ENCODE data around the gene PSMC1.
A peak's percentile ranks its signal among the peaks of the same experiment; 100 is the strongest.
"Not testable (repeated sequence)": the region's sequence is repeated elsewhere in the genome, so short reads cannot be mapped to it uniquely, and the experiment has no call there.

PSMC1 gene

GRCh38 chr14:90246936-90247335, 9.4 kb upstream of the PSMC1 start:
- H3K4me3 ChIP-seq (ENCODE audit: low read depth, low read length), result no peak overlapping the region
- no peak for TF ChIP-seq CTCF (IDR thresholded peaks at IDR 0.05; ENCODE audit: control insufficient read depth, extremely low read depth, insufficient read depth)
- no peak for DNase-seq (ENCODE audit: low read depth)

GRCh38 chr14:90247441-90247840, 8.9 kb upstream of the PSMC1 start:
- H3K4me3 ChIP-seq (ENCODE audit: low read depth, low read length); DNase-seq (ENCODE audit: low read depth): not testable (repeated sequence)

GRCh38 chr14:90248594-90248993, 7.8 kb upstream of the PSMC1 start:
- DNase-seq (ENCODE audit: low read depth), result no peak
- no peak for TF ChIP-seq CTCF (IDR thresholded peaks at IDR 0.05; ENCODE audit: control insufficient read depth, extremely low read depth, insufficient read depth)
- no peak overlapping the region for H3K4me3 ChIP-seq (ENCODE audit: low read depth, low read length)

GRCh38 chr14:90253826-90254225, 2.5 kb upstream of the PSMC1 start:
- no peak overlapping the region for H3K4me3 ChIP-seq (ENCODE audit: low read depth, low read length)
- no peak for DNase-seq (ENCODE audit: low read depth)
- TF ChIP-seq CTCF (IDR thresholded peaks at IDR 0.05; ENCODE audit: control insufficient read depth, extremely low read depth, insufficient read depth), result no peak

GRCh38 chr14:90255871-90256270, 482 bp upstream of the PSMC1 start:
- DNase-seq (ENCODE audit: low read depth), result no peak
- peak overlapping the region; percentile 87 for H3K4me3 ChIP-seq (ENCODE audit: low read depth, low read length)

GRCh38 chr14:90263748-90264449, 7.5 kb downstream of the PSMC1 start:
- no peak for DNase-seq (ENCODE audit: low read depth)
- H3K4me3 ChIP-seq (ENCODE audit: low read depth, low read length), result no peak overlapping the region
- no peak for TF ChIP-seq CTCF (IDR thresholded peaks at IDR 0.05; ENCODE audit: control insufficient read depth, extremely low read depth, insufficient read depth)

More at GRCh38 chr14:90255871-90256270, 482 bp upstream of the PSMC1 start:
- no peak for TF ChIP-seq CTCF (IDR thresholded peaks at IDR 0.05; ENCODE audit: control insufficient read depth, extremely low read depth, insufficient read depth)

- no peak for TF ChIP-seq CTCF (IDR thresholded peaks at IDR 0.05; ENCODE audit: control insufficient read depth, extremely low read depth, insufficient read depth)
- no peak for DNase-seq (ENCODE audit: low read depth)
- no peak overlapping the region for H3K4me3 ChIP-seq (ENCODE audit: low read depth, low read length)
Observed at GRCh38 chr14:90266441-90267154, 10.2 kb downstream of the PSMC1 start.

Measured in LNCaP clone FGC (cell line).